OCI-LY1 (cell line): Measurements from ENCODE around the gene NCAPD2.

Experiments
- H2AFZ ChIP-seq: fragments of 200-600 bp; sonication (generic), shearing (Covaris generic); 2 replicates; pipeline ENCODE4 v1.6.0; 2014; ENCODE audit warnings: antibody characterized with exemption, mild to moderate bottlenecking, low read length
- H3F3A ChIP-seq: fragments of 200-600 bp; sonication (generic), shearing (Covaris generic); 2 replicates; pipeline ENCODE4 v1.6.0; 2014; ENCODE audit warnings: mild to moderate bottlenecking, antibody characterized with exemption, low read length, moderate library complexity; ENCODE audit not compliant: insufficient read depth
- H3K27ac ChIP-seq: fragments of 200-600 bp; sonication (generic); 2 replicates; pipeline ENCODE4 v1.5.1; 2014; ENCODE audit warnings: low read length, mixed run types, mild to moderate bottlenecking, low read depth; ENCODE audit not compliant: poor library complexity, severe bottlenecking
- H3K27me3 ChIP-seq: fragments of 200-600 bp; sonication (generic); 2 replicates; pipeline ENCODE4 v1.6.0; 2014; ENCODE audit warnings: antibody characterized with exemption, mild to moderate bottlenecking, low read length, moderate library complexity; ENCODE audit not compliant: insufficient read depth
- H3K36me3 ChIP-seq: fragments of 200-600 bp; sonication (generic); 2 replicates; pipeline ENCODE4 v1.6.1; 2014; ENCODE audit warnings: mild to moderate bottlenecking, antibody characterized with exemption, low read length, moderate library complexity, mixed read lengths; ENCODE audit not compliant: insufficient read depth
- H3K4me1 ChIP-seq: fragments of 200-600 bp; sonication (generic); 2 replicates; pipeline ENCODE4 v1.5.1; 2014; ENCODE audit warnings: mild to moderate bottlenecking, low read length, moderate library complexity; ENCODE audit not compliant: insufficient read depth, severe bottlenecking
- H3K4me2 ChIP-seq: fragments of 200-600 bp; sonication (generic), shearing (Covaris generic); 2 replicates; pipeline ENCODE4 v1.6.1; 2014; ENCODE audit warnings: low read length
- H3K4me3 ChIP-seq: fragments of 200-600 bp; sonication (generic); 2 replicates; pipeline ENCODE4 v1.5.1; 2014; ENCODE audit warnings: low read length, low read depth, mild to moderate bottlenecking, mixed read lengths; ENCODE audit not compliant: poor library complexity, severe bottlenecking
- H3K79me2 ChIP-seq: fragments of 200-600 bp; shearing (Covaris generic); 2 replicates; pipeline ENCODE4 v1.6.1; 2016; ENCODE audit warnings: mixed run types, low read length, mixed read lengths; ENCODE audit not compliant: insufficient read depth
- H3K9ac ChIP-seq: fragments of 200-600 bp; sonication (generic), shearing (Covaris generic); 2 replicates; pipeline ENCODE4 v1.6.1; 2014; ENCODE audit warnings: mild to moderate bottlenecking, low read length, mixed read lengths
- H3K9me2 ChIP-seq: fragments of 200-600 bp; sonication (generic), shearing (Covaris generic); 2 replicates; pipeline ENCODE4 v1.6.1; 2014; ENCODE audit warnings: low read depth, mild to moderate bottlenecking, low read length, mixed read lengths
- H3K9me3 ChIP-seq: fragments of 200-600 bp; shearing (Covaris generic); 2 replicates; pipeline ENCODE4 v1.6.1; 2014; ENCODE audit warnings: low read length, mixed read lengths
- H4K20me1 ChIP-seq: fragments of 200-600 bp; sonication (generic), shearing (Covaris generic); 2 replicates; pipeline ENCODE4 v1.6.0; 2016; ENCODE audit warnings: mild to moderate bottlenecking, low read length; ENCODE audit not compliant: insufficient read depth
- CTCF ChIP-seq: fragments of 200-600 bp; sonication (generic), shearing (Covaris generic); IDR thresholded peaks from 2 replicates; pipeline ENCODE4 v1.5.1; 2017; ENCODE audit warnings: mild to moderate bottlenecking, antibody characterized with exemption, low read length, moderate library complexity, mixed read lengths
- EZH2 ChIP-seq: fragments of 200-600 bp; sonication (generic), shearing (Covaris generic); IDR thresholded peaks from 2 replicates; pipeline ENCODE4 v1.8.0; 2017; ENCODE audit warnings: borderline replicate concordance, mixed run types, mild to moderate bottlenecking, antibody characterized with exemption, low read length, moderate library complexity, mixed read lengths

The NCAPD2 gene

GRCh38 chr12:6542209-6543009, 48.5 kb downstream of the NCAPD2 start:
- Histone ChIP-seq H3K9me3 (no peaks in the 10 kb centered on the region), H3K9ac (no peak overlapping the region), H2AFZ (no peak overlapping the region), H3K4me2 (no peak overlapping the region), H3K4me1 (peaks cover 41% of the 10 kb centered on the region), H4K20me1 (no peaks in the 10 kb centered on the region), H3K36me3 (peaks cover 44% of the 10 kb centered on the region), H3K27me3 (no peaks in the 10 kb centered on the region), H3K27ac (peak overlapping the region; percentile 19), H3K4me3 (no peak overlapping the region), H3F3A (no peaks in the 10 kb centered on the region; the same call in 1 of the 2 replicates), H3K9me2 (no peaks in the 10 kb centered on the region), H3K79me2 (no peaks in the 10 kb centered on the region)
- TF ChIP-seq EZH2 (no peak), CTCF (no peak)

GRCh38 chr12:6546016-6546415, 52.1 kb downstream of the NCAPD2 start:
- no peak overlapping the region for H3K4me3 ChIP-seq
- peaks cover 6% of the 10 kb centered on the region for H3K4me1 ChIP-seq
- no peaks in the 10 kb centered on the region for H3K27me3 ChIP-seq
- H3K36me3 ChIP-seq, result peaks cover 44% of the 10 kb centered on the region
- no peaks in the 10 kb centered on the region for H3K79me2 ChIP-seq
- no peak overlapping the region for H3K4me2 ChIP-seq
- no peak overlapping the region for H3K27ac ChIP-seq
- TF ChIP-seq EZH2 (no peak), CTCF (no peak)
- H3F3A ChIP-seq, result no peaks in the 10 kb centered on the region
- H3K9ac ChIP-seq, result no peak overlapping the region
- no peak overlapping the region for H2AFZ ChIP-seq
- no peaks in the 10 kb centered on the region for H3K9me3 ChIP-seq
- H4K20me1 ChIP-seq, result no peaks in the 10 kb centered on the region
- H3K9me2 ChIP-seq, result no peaks in the 10 kb centered on the region

GRCh38 chr12:6547566-6547965, 53.7 kb downstream of the NCAPD2 start:
- Histone ChIP-seq H2AFZ (no peak overlapping the region), H3K9me2 (no peaks in the 10 kb centered on the region), H3K27ac (no peak overlapping the region), H3K27me3 (no peaks in the 10 kb centered on the region), H3K79me2 (no peaks in the 10 kb centered on the region), H3F3A (no peaks in the 10 kb centered on the region), H4K20me1 (no peaks in the 10 kb centered on the region), H3K4me2 (no peak overlapping the region), H3K9me3 (no peaks in the 10 kb centered on the region), H3K9ac (no peak overlapping the region), H3K36me3 (peaks cover 49% of the 10 kb centered on the region), H3K4me3 (no peak overlapping the region), H3K4me1 (peaks cover 8% of the 10 kb centered on the region)
- TF ChIP-seq CTCF (no peak), EZH2 (no peak)
